GOT3 (cell line): ENCODE measurements around the gene PCBP2.
"Not testable (repeated sequence)": the region's sequence is repeated elsewhere in the genome, so short reads cannot be mapped to it uniquely, and the experiment has no call there.

Source experiments
- DNase-seq: peaks from one replicate; lab custom pipeline; 2025; ENCODE audit warnings: mixed read lengths; lab: John Stamatoyannopoulos, UW

The PCBP2 gene

GRCh38 chr12:53472056-53472582, 20.2 kb downstream of the PCBP2 start:
- DNase-seq, result no peak

GRCh38 chr12:53474077-53474476, 22.2 kb downstream of the PCBP2 start:
- DNase-seq, result no peak

GRCh38 chr12:53474819-53475218, 22.9 kb downstream of the PCBP2 start:
- no peak for DNase-seq

- DNase-seq, result no peak
Measured at GRCh38 chr12:53476769-53477209, 24.9 kb downstream of the PCBP2 start.

GRCh38 chr12:53478865-53479264, 27.0 kb downstream of the PCBP2 start:
- DNase-seq, result no peak

- no peak for DNase-seq
Measured at GRCh38 chr12:53479331-53479730, 27.4 kb downstream of the PCBP2 start.

GRCh38 chr12:53480491-53481442, 28.9 kb downstream of the PCBP2 start:
- no peak for DNase-seq

GRCh38 chr12:53481458-53481857, 29.6 kb downstream of the PCBP2 start:
- DNase-seq, result not testable (repeated sequence)

GRCh38 chr12:53481939-53482586, 30.2 kb downstream of the PCBP2 start:
- no peak for DNase-seq

- no peak for DNase-seq
Measured at GRCh38 chr12:53482626-53483168, 30.8 kb downstream of the PCBP2 start.

GRCh38 chr12:53483225-53483978, 31.5 kb downstream of the PCBP2 start:
- no peak for DNase-seq

- DNase-seq, result no peak
Measured at GRCh38 chr12:53483979-53484377, 32.1 kb downstream of the PCBP2 start.

- DNase-seq, result no peak
Measured at GRCh38 chr12:53484686-53485575, 33.0 kb downstream of the PCBP2 start.

- no peak for DNase-seq
Measured at GRCh38 chr12:53485955-53486735, 34.2 kb downstream of the PCBP2 start.

GRCh38 chr12:53486736-53487487, 35.0 kb downstream of the PCBP2 start:
- no peak for DNase-seq

GRCh38 chr12:53489242-53489864, 37.5 kb downstream of the PCBP2 start:
- DNase-seq, result no peak

GRCh38 chr12:53492188-53492587, 40.3 kb downstream of the PCBP2 start:
- no peak for DNase-seq

- DNase-seq, result peak; percentile 45
Measured at GRCh38 chr12:53492830-53493609, 41.1 kb downstream of the PCBP2 start.
